Measurements from ENCODE around the gene OSBPL6.

OSBPL6 gene

DNA sequence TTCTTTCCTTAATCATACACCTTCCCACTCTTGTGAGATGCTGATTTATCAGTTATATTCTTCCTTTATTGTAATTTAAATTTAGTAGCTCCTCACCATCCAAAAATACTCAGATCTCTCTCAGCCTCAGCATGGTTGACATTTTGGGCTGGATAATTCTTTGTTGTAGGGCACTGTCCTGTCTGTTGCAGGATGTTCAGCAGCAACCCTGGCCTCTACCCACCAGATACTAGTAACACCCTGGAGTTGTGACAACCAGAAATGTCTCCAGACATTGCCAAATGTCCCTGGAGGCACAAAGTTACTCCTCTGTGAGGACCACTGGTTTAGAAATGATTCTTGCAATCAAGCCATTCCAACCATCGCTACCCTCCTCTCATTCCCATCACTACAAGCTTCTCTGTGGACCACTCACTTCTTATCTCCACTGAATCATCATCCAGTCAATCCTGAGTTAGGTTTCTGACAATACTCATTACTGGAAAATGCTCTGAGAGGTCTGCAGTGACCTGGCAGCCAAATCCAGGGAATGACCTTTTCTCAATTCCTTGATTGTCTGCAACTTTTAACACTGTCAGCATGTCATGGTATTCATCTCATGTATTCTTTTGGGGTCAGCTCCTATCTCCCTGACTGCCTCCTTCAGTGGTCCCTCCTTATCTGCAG, 43.3 kb downstream of the OSBPL6 start:
- no peak for DNase-seq (ENCODE audit: low read depth in 1 of 2, low spot score in 1 of 2)

DNA sequence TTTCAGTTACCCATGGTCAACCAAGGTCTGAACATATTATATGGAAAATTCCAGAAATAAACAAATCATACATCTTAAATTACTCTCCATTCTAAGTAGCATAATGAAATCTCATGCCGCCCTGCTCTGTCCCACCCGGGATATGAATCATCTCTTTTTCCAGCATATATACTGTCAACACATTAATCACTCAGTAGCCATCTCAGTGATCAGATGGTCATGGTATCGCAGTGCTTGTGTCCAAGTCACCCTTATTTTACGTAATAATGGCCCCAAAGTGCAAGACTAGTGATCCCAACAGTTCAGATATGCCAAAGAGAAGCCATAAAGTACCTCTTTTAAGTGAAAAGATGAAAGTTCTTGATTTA, 43.8 kb downstream of the OSBPL6 start:
- no peak for DNase-seq (ENCODE audit: low read depth in 1 of 2, low spot score in 1 of 2)

DNA sequence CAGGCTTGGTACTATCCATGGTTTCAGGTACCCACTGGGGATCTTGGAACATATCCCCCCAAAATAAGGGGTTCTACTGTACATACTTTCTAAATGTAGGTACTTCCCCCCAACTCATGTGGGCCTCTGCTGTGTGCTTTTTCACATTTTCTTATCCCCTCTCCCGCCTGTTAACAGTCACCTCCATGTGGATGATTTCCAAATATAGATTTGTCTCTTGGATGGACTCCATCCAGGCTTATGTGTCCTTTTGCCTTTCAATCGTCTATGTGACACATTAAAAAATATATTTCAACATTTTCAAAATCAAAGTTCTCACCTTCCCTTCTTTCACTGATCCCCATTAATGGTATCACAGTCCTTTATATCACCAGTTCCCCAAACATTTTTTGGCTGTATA, 44.4 kb downstream of the OSBPL6 start:
- no peak for DNase-seq (ENCODE audit: low read depth in 1 of 2, low spot score in 1 of 2)

GRCh38 chr2:178241844-178242551, 47.7 kb downstream of the OSBPL6 start:
- no peak for DNase-seq (ENCODE audit: low read depth in 1 of 2, low spot score in 1 of 2)

GRCh38 chr2:178242552-178242883, 48.2 kb downstream of the OSBPL6 start:
- no peak for DNase-seq (ENCODE audit: low read depth in 1 of 2, low spot score in 1 of 2)

- DNase-seq (ENCODE audit: low read depth in 1 of 2, low spot score in 1 of 2) = no peak
Measured at GRCh38 chr2:178243961-178244360, 49.6 kb downstream of the OSBPL6 start.

DNA sequence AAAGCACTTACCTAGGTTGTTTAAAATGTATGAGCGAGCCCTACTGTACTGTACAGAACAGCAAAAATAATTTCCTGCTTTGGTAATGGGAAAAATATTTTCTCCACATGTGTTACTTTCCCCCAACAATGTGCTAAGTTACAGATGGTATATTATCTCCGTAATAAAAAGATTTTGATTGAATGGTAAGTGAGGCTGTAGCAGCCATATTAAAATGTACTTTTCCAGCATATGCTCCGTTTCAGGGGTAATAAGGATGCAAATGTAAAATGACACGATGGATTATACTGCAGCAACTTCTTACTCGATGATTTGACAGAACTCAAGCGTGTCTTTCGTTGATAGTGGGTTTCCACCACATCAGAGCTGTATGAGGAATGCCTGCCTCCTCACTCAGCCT, 50.5 kb downstream of the OSBPL6 start:
- DNase-seq (ENCODE audit: low read depth in 1 of 2, low spot score in 1 of 2) = no peak

- DNase-seq (ENCODE audit: low read depth in 1 of 2, low spot score in 1 of 2) = no peak
Measured at GRCh38 chr2:178246696-178247095, 52.4 kb downstream of the OSBPL6 start.

- no peak for DNase-seq (ENCODE audit: low read depth in 1 of 2, low spot score in 1 of 2)
Measured at GRCh38 chr2:178247250-178247649, 52.9 kb downstream of the OSBPL6 start.

- no peak for DNase-seq (ENCODE audit: low read depth in 1 of 2, low spot score in 1 of 2)
Measured at GRCh38 chr2:178250429-178250828, 56.1 kb downstream of the OSBPL6 start.

GRCh38 chr2:178251151-178251955, 57.0 kb downstream of the OSBPL6 start:
- DNase-seq (ENCODE audit: low read depth in 1 of 2, low spot score in 1 of 2) = no peak

GRCh38 chr2:178256382-178257042, 62.2 kb downstream of the OSBPL6 start:
- no peak for DNase-seq (ENCODE audit: low read depth in 1 of 2, low spot score in 1 of 2)

DNA sequence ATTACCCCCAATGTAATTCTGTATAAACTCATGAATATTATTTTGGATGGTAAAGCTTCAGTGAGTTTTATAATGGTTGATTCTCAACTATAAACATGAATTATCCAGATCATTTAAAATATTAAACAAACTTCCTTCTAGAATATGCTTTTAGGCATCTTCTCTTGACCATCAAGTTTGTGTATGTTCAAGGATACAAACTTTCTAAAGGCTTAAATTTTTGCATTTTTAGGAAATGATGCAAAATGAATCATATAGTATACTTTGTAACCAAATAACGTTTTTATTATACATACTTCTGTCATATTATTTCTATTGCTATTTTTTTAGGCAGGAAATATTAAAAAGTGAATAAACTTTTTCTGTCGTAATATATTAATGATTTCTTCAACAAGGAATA, 62.8 kb downstream of the OSBPL6 start:
- DNase-seq (ENCODE audit: low read depth in 1 of 2, low spot score in 1 of 2) = no peak

DNA sequence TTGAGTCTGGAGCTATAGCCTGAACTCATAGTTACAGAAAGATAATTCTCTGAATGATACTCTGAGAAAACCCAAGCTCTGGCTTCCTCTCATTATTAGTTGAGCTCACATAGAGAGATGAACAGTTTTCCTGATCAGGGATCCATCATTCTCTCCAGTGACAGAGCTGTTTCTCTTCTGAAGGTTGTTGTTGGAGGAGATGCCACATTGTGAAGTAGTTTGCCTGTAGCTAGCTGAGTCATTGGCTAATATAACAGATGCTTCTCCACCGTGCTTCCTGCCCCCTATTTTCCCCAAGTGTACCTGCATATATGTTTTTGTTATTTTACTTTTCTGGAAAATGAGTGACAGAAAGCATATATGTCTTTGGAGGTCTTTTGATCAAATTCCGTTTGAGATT, 64.6 kb downstream of the OSBPL6 start:
- DNase-seq (ENCODE audit: low read depth in 1 of 2, low spot score in 1 of 2) = no peak

GRCh38 chr2:178263159-178263860, 69.0 kb downstream of the OSBPL6 start:
- DNase-seq (ENCODE audit: low read depth in 1 of 2, low spot score in 1 of 2) = no peak

- DNase-seq (ENCODE audit: low read depth in 1 of 2, low spot score in 1 of 2) = no peak
Measured at GRCh38 chr2:178264211-178264610, 69.9 kb downstream of the OSBPL6 start.

GRCh38 chr2:178265851-178266250, 71.5 kb downstream of the OSBPL6 start:
- no peak for DNase-seq (ENCODE audit: low read depth in 1 of 2, low spot score in 1 of 2)

- DNase-seq (ENCODE audit: low read depth in 1 of 2, low spot score in 1 of 2) = no peak
Measured at GRCh38 chr2:178266445-178266844, 72.1 kb downstream of the OSBPL6 start.

DNA sequence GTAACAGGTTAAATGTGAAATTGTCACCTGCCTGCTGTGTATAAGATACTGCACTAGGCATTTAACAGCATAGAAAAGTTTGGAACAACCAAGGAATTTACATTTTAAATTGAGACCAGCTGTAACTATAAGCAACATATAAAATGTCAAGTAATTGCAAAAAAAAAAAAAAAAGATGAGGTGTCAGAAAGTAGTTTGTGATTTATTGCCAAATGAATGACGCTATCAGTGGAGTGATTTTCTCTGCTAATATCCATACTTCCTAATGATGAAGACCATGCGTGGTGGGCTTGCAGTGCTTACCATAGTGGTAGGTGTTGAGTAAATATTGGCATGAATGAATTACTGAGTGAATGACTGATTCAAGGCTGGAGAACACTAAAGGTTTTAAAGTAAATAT, 73.3 kb downstream of the OSBPL6 start:
- DNase-seq (ENCODE audit: low read depth in 1 of 2, low spot score in 1 of 2) = no peak

DNA sequence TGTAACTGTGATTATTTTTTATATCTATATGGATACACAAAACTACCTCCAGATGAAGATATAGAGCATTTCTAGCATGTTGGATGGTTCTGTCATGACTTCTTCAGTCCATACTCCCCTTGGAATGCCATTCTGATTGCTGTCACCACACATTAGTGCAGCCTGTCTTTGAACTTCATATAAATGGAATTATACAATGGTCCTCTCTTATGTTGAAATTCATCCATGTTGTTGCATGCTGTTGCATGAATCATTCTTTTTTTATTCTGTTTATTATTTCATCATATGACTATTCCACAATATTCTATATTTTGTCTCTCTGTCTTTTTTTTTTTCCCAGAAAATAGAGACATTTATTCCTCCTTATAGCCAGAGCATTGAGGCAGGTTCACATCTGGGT, 74.1 kb downstream of the OSBPL6 start:
- DNase-seq (ENCODE audit: low read depth in 1 of 2, low spot score in 1 of 2) = no peak
